ENCODE results near the gene LIMK2.
"Not testable (repeated sequence)": the region's sequence is repeated elsewhere in the genome, so short reads cannot be mapped to it uniquely, and the experiment has no call there.

The LIMK2 gene

DNA sequence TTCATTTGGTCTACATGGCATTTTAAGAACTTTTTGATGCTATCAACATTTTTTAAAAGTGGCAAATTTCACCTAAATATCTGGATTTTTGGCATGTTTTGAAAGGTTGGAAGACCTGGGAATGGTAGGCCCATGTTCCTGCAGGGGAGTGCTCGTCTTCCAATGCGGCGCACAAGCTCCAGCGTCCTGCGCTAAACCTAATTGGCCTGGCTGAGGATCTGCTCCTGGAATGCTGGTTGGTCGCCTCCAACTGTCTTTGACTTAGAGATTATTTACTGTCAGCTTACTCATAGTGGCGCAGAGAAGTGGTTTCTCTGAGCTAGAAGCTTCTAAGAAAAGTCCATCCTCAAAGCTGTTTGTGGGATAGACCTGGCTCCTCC is 626 bp upstream of the LIMK2 start:
- DNase-seq (ENCODE audit: low read depth in 2 of 2) = no peak

DNA sequence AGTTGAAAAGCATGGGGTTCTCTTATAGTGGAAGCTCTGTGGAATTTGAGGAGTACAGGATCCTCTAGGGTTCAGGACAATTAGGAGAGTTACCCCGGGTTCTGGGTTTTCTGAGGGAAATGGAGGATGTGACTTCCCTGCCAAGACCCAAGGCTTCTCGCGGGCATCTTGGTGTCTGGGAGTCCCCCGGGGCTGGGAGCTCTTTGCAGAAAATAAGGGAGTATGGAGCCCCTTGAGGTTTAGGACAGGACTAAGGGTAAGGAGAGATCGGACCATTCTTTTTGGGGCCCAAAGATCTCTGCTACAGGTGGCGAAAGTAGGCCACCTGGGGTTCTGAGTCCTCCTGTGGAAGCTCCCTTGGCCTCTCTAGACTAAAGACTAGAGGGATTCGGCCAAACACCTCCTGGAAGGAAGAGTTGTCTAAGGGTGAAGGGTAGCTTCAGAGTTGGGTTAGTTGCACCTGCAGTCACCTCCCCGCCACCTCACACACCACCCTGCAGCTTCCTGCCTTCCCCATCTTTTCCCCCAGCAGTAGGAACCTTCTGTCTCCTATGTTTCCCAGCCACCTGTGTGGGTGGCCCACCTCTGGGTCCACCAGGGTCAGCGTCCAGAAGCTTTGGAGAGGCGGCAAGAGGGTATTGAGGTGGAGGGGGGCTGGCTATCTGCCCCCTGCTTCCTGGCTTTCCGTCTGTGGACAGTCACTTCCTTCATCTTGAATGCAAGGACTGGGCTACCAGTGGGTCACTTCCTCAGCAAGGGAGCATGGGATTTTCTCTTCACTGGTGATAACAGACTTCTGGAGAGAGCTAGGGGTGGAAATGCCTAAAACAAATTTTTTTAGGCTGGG is 908 bp downstream of the LIMK2 start:
- no peak for DNase-seq (ENCODE audit: low read depth in 2 of 2)

DNA sequence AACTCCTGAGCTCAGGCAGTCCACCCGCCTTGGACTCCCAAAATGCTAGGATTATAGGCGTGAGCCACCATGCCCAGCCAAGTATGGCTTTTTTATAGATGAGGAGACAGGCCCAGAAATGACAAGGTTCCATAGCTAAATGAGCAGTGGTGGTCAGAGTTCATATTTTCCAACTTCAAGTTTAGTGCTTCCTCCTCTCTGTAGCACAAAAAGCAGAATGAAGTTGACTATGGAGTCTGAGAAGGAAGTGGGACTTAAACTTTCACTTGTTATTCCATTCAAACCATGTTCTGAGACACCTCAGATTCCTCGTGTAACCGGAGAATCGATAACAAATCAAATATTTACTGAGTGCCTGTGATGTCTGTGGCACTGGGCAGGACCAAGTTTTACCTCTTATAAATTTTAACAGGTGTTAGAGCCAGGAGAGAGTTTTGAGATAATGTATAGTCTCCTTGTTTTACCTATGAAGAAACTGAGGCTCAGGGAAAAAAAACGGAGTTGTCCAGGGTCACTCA is 3.0 kb downstream of the LIMK2 start:
- DNase-seq (ENCODE audit: low read depth in 2 of 2) = no peak

DNA sequence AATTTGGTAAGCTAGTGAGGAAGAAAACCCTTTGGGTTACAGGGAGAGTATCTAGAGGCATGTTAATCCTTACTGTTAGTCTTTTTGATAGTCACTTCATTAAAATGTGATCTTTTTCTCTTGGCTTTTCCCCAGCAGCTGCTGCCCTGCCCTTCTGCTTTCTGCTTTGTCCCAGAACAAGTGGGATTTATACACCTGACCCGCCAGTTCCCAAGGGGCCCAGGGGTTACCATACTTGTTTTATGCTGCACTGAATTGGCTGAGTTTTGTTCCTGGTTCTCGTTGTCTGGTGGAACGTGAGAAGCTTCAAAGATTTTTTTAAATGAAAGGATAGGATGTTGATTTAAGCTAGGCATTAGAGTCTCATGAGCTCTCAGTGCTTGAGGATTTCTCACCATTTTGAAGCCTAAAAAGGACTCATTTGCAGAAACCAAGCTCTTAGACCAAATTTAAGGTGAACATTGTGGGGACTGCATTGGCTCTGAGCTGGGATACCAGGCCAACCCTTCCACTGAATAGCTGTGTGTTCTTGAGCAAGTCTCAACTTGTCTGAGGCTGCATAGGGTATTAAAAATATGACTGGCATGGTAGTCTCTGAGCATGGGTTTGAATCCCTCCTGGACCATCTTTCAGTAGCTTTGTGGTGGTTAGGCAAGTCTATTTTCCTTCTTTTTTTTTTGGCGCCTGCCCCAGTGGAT is 6.6 kb downstream of the LIMK2 start:
- no peak for DNase-seq (ENCODE audit: low read depth in 2 of 2)

DNA sequence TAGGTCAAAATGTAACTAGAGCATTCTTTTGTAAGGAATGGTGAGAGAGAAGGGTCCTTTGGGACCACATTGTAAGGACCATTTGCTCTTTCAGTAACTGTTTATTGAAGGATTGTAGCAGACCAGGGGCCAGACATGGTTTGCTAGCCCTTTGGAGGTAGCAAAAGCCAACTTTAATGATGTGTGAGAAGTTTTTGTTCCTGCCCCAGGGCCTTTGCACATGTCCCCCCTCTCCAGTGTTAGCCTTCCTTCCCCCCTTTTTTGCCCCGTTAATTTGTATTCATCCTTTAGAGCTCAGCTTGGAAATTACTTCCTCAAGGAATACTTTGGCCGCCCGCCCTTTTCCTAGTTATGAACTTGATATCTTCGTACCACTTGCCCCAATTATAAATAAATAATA is 9.0 kb downstream of the LIMK2 start:
- no peak for DNase-seq (ENCODE audit: low read depth in 2 of 2)

DNA sequence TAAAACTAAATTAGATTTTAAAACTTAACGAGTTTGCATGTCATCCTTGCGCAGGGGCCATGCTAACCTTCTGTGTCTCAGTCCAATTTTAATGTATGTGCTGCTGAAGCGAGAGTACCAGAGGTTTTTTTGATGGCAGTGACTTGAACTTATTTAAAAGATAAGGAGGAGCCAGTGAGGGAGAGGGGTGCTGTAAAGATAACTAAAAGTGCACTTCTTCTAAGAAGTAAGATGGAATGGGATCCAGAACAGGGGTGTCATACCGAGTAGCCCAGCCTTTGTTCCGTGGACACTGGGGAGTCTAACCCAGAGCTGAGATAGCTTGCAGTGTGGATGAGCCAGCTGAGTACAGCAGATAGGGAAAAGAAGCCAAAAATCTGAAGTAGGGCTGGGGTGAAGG is 10.6 kb downstream of the LIMK2 start:
- DNase-seq (ENCODE audit: low read depth in 2 of 2) = no peak

DNA sequence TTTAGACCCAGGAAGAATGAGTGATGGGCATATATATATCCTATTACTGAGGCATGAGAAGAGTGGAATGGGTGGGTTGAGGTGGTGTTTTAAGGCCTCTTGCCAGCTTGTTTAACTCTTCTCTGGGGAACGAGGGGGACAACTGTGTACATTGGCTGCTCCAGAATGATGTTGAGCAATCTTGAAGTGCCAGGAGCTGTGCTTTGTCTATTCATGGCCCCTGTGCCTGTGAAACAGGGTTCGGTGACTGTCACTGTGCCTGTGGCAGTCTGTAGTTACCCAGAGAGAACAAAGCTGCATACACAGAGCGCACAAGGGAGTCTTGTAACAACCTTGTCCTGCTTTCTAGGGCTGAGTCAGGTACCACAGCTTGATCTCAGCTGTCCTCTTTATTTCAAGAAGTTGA is 11.7 kb downstream of the LIMK2 start:
- DNase-seq (ENCODE audit: low read depth in 2 of 2) = no peak

DNA sequence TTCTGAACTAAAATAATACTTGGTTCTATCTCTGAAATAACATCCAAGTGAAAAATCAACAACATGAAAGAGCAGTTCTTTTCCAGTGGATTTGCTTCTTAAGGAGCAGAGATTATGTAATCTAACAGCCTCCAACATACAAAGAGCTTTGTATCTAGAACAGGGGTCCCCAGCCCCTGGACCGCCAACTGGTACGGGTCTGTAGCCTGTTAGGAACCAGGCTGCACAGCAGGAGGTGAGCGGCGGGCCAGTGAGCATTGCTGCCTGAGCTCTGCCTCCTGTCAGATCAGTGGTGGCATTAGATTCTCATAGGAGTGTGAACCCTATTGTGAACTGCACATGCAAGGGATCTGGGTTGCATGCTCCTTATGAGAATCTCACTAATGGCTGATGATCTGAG is 12.6 kb downstream of the LIMK2 start:
- DNase-seq (ENCODE audit: low read depth in 2 of 2) = not testable (repeated sequence)

DNA sequence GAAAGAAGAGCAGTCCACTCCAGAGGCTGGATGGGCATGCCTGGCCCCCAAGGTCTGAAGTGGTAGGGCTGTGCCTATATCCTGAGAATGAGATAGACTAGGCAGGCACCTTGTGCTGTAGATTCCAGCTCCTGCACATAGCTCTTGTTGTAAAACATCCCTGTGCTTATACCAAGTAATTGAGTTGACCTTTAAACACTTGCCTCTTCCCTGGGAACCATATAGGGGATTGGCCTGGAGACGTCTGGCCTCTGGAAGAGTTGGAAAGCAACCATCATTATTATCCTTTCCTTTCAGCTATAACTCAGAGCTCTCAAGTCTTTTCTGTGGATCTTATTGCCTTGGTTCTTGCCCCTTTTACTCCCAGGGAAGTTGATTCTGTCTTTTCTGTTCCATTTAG is 15.1 kb downstream of the LIMK2 start:
- no peak for DNase-seq (ENCODE audit: low read depth in 2 of 2)

DNA sequence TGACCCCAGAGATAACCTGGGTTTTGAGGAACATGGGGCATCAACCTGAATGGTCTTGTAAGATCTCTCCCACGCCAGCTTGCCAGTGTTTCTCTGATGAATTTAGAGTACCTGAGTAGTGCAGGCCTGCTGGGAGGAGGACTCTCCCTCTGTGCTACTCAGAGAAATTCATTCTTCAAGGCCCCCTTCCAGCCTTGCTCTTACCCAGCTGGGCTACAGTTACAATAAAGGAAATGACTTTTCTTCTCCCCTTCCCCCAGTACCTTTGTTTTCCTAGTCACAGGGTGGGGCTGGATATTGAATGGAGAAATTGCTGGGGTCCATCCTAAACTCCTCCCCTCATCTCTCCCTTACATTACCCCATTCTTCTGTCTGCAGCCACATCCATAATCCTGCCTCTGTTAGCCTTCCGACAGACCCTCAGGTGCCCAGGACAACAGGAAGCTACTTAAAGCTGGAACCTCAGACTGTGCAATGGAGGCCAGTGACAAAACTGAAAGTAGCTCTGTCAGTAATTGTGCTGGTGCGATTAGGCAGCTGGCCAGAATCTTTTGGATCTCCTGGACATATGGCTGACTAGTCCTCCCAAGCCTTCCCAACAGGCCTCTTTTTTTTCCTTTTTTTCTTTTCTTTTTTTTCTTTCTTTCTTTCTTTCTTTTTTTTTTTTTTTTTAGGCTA is 17.4 kb downstream of the LIMK2 start:
- DNase-seq (ENCODE audit: low read depth in 2 of 2) = no peak

DNA sequence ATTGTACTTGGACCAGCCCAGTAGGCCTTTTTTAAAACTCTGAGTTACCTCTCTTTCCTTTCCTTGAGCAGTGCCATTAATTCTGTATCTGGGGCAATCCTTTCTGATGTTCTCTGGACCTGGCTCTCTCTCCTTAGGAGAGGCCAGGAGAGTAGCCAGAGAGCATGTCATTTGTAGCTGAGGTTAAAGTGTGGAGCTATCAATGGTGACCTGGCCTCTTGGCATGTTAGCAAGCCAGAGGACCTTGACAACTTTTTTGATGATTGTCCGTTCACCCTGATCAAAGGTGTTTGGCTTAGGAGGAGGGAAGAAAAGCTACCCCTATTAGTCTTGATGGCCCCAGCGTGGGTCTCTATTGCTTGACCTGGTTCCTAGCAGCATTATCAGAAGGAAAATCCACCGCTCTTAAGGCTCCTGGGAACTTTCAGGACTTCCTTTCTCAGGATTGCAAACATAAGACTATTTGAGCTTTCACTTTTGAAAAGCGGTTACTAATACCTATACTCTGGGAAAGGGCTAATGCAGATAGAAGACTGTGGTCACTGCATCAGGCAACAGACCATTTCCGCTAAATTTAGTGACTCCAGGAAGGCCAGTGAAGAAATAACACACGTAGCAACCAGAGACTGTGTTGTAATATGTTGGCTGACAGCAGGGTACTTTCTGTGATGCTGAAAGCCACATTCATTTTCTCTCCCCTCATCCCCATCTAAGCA is 18.2 kb downstream of the LIMK2 start:
- no peak for DNase-seq (ENCODE audit: low read depth in 2 of 2)

DNA sequence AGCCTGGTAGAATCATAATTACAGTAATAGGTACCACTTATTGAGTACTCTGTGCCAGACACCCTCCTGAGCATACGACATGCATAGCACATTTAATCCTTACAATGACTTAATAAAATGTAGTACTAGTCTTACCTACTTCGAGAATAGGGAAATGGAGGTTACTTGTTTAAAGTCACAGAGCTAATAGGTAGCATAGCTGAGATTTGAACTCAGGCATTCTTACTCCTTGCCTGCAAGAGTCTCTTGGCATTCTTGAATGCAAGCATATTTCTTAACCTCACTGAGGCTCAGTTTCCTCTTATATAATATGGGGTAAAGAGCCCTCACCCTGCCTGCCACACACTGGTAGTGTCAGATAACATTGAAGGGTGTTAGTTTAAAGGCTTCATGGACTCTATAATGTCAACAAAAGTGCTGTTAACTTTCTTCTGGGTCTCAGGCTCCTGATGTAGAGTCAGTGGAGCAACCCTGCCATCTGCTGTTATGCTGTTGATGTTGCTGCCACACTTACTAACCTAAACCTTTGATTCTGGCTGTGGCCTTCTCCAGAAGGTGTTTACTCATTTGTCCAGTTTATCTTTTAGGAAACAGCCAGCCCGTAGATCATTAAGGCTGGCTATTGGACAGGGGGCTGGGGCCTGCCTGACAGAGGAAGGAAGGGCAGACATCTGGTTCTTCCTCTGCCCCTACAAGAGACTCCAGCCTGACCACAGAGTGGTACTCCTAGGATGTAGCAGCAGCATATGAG is 18.9 kb downstream of the LIMK2 start:
- peak in 1 of 2 donors; percentile 5 for DNase-seq (ENCODE audit: low read depth in 2 of 2)

DNA sequence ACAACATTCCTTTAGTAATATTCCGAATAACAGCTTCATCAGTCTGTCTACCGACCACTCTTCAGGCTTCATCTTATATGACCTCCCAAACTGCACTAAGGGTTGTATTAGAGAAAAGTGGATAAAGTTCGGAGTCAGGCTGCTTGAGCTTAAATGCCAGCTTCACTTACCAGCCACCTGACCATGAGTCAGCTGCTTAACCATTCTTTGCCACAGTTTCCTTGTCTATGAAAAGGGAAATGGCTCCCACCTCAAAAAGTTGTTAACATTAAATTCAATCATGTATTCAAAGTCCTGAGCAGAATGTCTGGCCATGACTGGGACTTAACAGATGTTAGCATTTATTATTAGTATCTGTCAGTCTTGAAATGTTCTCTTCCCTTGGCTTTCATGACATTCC is 20.9 kb downstream of the LIMK2 start:
- no peak for DNase-seq (ENCODE audit: low read depth in 2 of 2)

DNA sequence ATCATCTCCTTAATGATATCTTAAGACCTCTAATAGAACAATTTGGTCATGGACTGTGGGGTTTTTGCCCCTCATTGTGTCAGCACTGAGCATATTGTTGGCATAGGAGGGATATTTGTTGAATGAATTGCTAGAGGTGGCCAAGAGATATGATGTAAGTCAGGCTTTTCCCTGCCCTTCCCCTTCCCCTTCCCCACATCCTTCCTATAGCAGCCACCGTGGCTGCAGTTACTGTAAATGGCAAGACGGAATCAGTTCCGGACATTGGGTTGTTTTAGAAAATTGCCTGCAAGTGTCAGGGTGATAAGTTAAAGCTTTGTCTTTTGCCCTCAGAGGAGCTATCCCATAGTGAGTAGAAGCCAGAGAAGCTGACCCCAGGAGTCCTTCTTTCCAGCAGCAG is 23.0 kb downstream of the LIMK2 start:
- DNase-seq (ENCODE audit: low read depth in 2 of 2) = no peak

DNA sequence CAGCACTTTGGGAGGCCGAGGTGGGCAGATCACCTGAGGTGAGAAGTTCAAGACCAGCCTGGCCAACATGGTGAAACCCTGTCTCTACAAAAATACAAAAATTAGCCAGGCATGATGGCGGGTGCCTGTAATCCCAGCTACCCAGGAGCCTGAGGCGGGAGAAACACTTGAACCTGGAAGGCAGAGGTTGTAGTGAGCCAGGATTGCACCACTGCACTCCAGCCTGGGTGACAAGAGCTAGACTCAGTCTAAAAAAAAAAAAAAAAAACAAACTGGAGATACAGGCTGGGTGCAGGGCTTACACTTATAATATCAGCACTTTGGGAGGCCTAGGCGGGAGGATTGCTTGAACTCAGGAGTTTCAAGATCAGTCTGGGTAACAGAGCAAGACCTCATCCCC is 23.9 kb downstream of the LIMK2 start:
- DNase-seq (ENCODE audit: low read depth in 2 of 2) = not testable (repeated sequence)

DNA sequence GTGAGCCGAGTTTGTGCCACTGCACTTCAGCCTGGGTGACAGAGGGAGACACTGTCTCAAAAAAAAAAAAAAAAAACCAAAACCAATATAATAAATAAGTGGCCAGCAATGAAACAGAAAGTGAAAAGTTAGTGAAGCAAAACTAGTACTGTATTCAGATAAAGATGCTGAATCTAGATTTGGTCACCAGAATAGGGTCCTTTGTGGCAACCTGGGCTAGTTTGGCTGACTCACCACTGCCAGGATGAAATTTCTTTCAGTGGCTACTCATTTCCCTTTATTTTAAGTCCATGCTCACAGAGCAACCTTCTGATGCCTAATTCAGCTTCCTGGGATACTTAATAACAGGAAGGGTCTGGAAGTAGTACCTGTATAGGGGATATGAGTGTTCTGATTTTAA is 26.0 kb downstream of the LIMK2 start:
- DNase-seq (ENCODE audit: low read depth in 2 of 2) = no peak

DNA sequence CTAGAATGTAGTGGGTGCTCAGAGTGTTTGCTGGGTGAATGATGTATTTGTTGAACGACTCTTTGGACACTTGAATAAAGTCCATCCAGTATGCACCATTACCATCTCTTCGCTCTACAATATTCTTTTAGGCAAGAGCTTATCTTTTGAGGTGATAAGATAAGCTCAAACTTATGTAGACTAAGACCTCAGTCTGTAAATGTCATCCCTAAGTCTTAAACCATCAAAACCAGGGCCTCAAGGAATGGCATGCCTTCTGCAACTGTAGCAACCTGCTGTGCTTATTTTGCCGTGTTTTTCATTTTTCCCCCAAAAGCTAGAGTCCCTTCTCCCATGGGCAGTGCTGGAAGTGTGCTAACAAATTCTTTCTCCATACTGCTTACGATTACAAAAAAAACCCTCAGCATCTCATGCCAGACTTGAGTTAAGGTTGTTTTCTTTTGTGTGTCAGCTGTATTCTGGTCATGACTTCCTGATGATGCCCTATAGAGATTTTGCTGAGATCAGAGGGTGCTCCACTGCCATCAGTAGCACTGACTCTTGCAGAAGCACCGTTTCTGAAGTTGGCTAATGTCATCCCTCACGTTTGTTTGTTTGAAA is 27.8 kb downstream of the LIMK2 start:
- DNase-seq (ENCODE audit: low read depth in 2 of 2) = no peak

DNA sequence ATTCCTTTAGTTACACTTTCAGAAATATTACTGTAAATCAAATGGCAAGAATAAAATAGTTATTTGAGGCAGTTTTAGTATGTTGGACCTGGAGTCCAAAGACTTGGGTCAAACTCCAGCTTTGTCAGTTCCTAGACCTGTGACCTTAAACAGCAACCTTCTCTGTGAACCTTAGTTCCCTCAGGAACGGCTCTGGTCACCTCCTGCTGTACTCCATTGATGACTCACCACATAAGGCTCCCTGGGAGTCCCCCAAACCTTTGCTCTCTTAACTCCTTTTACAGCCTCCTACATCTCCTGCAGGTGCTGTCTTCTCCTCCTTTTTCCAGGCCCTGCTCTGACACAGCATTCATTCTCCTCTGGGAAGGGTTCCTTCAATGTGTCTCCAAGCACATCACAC is 29.1 kb downstream of the LIMK2 start:
- no peak for DNase-seq (ENCODE audit: low read depth in 2 of 2)

DNA sequence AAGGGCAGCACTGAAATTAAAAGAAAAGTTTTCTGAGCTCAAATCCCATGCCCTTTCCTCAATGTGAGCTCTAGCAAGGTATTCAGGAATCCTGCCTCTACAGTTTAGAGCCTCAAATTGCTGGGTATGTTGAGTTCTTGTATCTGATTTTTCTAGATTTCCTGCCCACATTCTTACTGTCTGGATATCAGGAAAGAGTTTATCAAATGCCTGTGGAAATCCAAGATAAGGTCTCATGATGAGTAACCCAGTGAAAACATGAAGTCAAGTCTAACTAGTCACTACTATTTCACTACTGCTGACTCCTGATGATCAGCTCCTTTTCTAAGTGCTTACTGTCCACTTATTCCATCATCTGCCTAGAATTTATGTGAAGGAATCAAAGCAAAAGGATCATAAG is 29.8 kb downstream of the LIMK2 start:
- no peak for DNase-seq (ENCODE audit: low read depth in 2 of 2)

DNA sequence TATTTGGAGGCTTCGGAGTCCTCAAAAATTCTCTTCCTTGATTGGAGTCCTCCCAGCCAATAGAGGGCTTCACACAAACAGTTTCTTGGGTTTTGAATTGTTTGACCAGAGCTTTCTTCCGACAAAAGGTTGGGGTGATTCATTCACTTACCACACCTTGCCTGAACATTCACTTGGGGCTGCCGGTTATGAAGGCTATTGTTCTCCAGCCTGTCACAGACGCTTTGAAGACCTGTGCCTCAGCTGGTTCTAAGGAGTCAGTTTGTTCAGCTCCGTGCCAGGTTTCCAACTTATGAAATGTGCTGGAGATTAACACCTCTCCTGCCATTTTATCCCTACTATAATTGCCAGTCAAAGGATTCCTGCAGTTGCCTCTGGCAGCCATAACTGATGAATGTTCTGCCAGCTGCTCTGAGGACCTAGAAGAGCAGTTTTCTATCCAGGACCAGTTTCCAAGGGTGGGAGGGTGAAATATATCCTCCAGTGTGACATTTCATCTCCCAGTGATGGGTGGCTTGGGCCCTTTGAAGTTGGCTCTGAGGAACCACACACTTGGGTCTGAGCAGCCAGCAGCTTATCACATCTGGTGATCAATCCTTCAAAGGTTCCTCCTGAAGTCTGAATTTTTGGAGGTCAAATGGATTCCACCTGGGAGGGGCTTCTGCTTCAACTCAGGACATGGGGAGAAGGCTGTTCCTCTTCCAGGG is 31.4 kb downstream of the LIMK2 start:
- DNase-seq (ENCODE audit: low read depth in 2 of 2) = no peak

All from stimulated activated CD8-positive, alpha-beta memory T cell treated with anti-CD3 and anti-CD28 coated beads, Interleukin-15, amount 100 ng/mL, for 4 hours (primary cell).